Fibroblast of skin of scalp (primary cell): Measurements from ENCODE around the gene LRRC71.

Source experiments
- DNase-seq: peaks from one replicate; pipeline ENCODE4 v3.0.0-alpha.2; 2013

Gene LRRC71

DNA sequence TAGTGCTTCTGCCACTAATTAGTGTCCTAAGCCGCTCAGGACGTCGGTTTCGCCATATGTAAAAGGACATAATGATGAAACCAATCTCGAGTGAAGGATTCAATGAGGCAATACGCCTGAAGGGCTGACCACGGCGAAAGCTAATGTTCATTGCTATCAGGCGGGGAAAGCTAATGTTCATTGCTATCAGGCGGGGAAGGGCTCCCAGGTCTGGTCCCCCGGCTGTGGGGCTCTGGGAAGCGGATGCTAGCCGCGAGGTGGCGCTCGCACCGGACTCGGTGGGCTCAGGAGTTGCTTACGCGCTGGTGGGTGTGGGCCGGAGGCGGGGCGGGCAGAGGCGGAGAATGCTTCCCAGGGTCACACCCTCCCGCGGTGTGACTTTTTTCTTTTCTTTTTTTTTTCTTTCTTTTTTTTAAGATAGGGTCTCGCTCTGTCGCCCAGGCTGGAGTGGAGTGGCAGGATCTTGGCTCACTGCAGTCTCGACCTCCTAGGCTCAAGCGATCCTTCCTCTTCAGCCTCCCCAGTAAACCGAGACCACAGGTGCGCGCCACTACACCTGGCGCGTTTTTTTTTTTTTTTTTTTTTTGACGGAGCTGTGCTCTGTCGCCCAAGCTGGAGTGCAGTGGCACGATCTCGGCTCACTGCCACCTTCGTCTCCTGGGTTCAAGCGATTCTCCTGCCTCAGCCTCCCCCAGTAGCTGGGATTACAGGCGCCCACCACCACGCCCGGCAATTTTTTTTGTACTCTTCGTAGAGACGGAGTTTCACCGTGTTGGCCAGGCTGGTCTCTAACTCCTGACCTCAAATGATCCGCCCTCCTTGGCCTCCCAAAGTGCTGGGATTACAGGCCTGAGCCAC lies 28.0 kb upstream of the LRRC71 start:
- DNase-seq: peak; percentile 89

DNA sequence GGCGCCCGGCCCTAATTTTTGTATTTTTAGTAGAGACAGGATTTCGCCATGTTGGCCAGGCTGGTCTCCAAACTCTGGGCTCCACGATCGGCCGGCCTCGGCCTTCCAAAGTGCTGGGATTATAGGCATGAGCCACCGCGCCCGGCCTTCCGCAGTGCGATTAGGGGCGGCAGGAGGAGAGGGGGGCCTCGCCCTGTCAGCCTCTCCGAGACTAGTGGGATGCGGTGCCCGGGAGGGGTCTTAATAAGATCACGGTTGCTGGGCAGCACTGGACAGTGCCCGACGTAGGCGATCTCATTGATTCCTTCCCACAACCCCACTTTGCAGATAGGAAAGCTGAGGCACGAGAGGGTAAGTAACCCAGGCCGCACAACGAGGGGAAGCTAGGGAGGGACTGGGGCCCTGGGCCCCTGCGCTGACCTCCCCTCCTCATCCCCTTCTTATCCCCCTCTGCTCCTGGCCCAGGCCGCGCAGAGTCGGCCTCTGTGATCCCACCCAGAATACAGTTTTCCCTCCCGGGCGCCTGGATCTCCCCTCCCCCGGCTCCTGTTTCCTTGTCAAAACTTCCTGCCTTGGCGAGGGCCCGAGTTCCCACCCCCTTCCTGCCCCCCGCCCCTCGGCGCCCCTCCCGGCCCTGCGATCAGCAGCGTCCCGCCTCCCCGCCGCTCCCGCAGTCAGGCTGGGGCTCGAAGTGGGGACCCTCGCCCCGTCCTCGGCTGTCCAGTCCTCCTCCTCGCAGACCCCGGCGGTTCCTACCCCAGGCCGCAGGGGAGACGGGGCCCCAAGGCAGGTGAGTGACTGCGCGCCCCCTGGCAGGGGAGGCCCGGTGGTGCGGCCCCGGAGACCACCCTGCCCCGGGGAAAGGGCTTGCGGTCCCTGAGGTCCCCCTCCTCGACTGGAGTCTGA lies 27.1 kb upstream of the LRRC71 start, which contains the start of gene PEAR1:
Gene PEAR1, plus strand, starts transcription at position 671 of the 906 bp plus-strand sequence. CDS start 10,209 bp downstream, outside the sequence.
- peak; percentile 65 for DNase-seq

DNA sequence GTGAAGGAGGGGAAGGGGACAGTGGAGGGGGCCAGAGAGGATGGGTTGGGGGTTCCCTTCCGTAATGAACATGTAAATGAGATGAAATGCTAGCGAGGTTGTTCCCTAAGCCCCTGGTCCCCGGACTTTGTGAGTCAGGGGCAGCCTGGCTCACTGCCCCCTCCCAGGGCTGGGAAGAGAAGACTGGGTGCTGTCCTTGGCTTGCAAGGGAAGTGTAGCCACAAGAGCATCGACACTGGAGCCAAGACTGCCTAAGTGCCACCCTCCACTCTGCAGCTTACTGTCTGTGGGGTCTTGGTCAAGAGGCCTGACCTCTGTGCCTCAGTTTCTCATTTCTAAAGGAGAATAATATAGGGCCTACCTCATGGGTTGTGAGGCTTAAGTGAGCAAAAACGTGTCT lies 26.4 kb upstream of the LRRC71 start:
- DNase-seq: no peak

DNA sequence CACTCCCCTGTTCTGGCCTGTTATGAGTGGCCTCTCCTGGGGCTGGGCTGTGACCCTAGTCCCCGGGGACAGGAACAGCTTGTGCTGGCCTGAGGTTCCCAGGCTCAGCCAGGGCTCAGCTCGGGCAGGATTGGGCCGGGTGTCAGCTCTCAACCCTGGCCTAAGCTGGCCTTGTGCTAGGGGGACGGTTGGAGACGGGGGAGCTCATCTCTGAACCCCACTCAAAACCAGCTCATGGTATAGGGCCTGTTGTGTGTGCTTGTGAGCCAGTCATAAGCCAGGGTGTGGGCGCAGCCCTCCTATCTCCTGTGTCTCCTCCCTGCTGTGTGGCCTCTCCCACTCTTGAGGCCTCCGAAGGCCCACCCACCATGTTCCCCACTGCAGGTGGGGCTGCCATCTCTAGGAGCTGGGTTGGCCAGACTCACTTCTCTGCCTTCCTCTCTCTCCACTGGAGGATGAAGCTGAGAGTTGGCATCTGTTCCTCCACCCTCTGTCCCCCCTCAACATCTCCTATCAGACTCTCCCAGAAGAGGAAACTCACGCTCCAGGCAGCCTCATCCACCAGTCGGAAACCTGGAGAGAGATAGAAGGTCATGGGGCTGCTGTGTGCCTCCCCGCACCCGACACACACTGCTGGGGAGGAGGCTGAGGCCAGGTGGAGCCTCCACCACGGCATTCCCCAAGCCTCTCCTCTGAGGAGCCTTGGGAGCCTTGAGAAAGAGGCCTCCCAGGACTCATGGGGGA lies 25.5 kb upstream of the LRRC71 start:
- DNase-seq: peak; percentile 38

DNA sequence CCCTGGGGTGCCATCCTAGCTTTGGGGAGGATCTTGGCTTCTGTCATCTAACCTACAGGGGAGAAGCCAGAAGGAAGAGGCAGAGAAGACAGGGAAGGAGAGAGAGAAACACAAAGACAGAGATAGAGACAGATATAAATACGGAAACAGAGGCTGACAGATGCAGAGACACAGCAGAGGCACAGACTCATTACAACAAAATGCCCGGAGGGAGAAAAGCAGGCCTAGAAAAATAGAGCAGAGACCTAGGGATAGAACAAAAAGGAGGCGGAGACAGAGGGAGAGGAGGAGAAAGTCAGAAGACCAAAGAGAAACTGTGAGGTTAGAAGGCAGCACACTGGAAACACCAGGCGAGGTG lies 25.0 kb upstream of the LRRC71 start:
- peak; percentile 60 for DNase-seq

DNA sequence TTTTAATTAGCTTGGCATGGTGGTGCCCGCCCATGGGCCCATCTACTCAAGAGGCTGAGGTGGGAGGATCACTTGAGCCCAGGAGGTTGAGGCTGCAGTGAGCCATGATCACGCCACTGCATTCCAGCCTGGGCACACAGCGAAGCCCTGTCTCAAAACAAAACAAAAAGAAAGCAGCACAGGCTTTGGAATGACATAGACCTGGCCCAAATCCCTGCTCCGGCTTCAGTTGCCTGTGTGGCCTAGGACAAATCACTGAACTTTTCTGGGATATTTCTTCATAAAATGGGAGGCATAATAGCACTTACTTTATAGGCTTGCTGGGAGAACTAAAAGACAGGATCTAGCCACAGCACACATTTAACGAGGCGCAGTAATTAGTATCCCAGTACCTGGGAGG lies 24.5 kb upstream of the LRRC71 start:
- no peak for DNase-seq

DNA sequence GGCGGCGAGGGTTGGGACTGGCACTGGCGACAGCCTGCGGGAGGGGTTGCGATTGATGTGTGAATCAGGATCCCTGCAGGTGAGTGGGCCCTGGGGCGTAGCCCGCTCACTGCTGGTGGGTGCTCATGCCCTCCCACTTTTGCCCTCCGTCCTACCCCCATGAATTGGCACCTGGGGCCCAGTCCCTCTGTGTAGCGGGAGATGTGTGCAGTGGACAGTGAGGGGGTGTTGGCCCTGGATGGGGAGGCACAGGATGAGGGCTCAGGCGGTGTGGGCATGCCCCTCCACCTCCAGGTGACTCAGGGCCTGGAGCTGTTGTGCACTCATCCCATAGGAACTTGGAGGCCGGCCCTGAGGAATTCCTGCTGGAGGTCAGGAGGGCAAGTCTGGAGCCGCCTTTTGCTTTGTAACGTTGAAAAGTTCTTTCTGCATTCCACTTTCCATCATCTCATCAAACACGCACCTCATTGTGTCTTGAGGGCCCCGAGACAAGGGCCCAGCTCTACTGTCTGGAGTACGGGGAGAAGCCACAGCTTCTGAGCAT lies 23.9 kb upstream of the LRRC71 start:
- peak; percentile 93 for DNase-seq

DNA sequence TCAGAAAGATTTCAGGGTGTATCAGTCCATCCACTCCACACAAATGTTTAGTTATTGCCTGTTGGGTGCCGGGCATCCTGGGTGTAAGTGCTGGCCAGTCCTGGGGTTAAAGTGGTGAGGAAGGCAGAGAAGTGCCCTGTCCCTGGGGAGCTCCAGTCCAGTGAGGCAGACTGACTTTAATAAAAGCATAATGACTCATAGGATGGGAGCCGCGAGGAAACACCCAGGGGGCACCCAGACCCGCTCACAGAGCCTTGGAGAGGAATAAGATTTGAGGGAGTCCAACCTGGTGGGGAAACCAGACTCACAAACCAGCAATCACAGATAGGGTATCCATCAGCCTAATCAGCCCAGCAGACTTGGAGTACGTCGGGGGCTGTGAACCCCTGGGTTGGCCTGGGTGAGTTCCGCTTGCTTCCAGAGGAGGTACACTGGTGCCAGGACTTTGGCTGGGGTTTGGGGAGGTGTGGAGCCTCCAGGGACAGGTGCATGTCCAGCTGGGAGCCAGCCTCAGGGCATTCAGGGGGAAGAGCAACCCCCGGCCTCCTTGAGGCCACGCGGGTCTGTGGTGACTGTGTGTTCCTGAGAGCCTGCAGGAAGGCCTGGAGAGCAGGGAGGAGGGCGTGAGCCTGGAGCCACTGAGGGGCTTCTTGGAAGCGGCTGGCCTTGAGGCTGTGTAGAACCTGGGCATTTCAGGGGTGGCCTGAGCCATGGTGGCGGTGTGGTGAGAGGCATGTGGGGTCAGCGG lies 23.2 kb upstream of the LRRC71 start:
- peak; percentile 83 for DNase-seq

DNA sequence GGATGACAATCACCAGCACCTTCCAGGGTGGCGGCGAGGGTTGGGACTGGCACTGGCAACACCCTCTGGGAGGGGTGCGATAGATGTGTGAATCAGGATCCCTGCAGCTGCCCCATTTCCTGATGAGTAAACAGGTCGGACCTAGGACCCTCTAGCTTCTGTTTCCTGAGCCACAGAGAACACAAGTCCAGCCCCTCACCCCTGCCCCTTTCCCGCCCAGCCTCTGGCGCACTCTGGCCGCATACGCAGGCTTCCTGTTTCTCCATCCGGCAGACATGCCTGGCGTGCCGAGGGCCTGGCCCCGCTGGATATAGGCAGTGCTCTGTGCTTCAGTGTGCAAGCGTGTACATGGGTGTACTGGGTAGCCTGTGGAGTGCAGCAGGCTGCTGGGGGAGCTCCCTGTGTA lies 22.3 kb upstream of the LRRC71 start:
- DNase-seq: peak; percentile 60

DNA sequence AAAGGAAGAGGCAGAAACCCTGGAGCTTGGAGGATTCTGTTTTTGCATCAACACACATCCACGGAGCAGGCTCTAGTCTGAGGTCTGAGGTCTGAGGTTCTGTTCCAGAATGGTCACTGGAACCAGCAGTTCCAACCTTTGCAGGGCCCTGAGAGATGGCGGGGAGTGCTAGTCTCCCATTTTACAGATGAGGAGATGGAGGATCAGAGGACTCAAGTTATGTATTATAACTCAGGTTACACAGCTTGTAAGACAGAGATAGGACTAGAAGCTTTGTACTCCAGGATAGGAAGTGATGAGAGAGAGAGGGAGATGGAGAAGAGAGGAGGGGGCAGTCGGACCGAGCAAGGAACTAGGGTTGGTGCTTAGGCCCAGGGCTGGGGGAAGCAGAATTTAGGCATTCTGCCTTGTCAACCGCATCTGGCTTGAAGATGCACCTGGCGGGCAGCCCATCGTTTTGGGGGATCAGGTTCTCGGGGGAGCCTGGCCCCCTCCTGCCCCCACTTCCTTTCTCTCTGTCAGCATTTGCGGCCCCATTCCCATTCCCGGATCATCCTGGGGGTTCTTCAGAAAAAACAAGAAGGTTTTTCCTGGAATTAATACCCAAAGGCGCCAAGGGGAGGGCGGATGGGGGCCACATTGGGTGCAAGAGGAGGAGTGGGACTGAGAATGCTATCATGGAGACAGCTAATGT lies 21.3 kb upstream of the LRRC71 start:
- DNase-seq: no peak

DNA sequence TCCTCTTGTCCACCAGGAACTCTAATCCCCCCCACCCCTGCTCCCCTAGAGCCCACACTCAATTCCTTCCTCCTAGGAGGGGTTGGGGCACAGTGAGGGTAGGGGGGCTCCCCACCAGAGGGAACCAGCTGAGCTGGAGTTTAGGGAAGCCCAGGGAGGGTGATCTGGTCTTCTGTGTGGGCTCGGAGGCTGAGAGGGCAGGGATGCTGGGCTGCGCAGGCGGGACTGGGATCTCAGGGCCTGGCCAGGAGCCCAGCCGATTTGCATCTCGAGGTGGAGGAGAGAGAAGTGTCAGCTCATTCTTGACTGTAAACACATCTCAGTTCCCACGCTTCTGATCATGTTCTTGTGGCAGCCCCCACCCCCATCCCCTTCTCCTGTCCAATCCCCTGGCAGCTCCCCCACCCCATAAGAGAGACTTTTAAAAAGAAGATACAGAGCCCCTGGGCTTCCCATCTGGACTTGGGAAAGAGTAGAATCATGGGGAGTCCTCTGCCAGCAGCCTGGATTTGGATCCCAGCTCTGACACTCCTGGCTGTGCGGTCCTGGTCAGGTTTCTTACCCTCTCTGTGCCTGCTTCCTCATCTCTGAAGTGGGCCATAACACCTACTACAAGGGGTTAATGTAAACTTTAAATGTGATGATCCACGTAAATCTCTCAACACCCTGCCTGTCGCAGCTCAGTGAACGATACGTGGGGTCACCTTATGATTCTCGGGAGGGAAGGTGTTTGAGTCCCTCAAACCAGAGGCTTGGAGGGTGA lies 20.3 kb upstream of the LRRC71 start:
- DNase-seq: peak; percentile 69

DNA sequence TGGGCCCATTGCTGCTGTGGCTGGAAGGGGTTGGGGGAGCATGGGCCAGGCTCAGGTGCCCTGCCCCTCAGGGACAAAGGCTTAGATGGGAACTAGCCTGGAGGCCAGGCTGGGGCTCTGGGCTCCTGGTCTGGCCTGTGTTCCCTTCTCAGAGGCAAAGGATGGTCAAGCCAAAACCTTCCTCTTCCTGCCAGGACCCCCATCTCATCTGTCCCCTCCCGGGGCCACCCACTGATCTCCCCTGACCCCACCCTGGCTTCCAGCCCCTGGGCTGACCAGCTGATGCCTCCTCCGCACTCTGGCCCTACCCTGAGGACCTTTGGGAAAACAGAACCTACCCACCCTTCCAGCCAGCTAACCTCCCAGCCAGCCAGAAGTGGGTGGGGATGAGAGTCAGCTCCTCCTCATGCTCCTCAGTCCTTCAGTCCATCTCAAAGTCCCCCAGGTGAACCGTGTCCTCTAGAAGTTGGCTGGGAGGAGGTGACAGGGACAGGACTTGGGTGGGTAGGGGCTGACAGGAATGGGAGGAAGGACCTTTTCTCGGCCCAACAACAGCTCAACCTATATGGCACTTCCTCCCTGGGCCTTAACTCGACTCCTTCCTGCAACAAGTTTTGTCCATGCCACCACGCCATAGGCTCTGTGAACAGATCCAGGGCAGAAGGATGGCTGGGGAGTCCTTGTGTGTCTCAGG lies 19.4 kb upstream of the LRRC71 start:
- no peak for DNase-seq

DNA sequence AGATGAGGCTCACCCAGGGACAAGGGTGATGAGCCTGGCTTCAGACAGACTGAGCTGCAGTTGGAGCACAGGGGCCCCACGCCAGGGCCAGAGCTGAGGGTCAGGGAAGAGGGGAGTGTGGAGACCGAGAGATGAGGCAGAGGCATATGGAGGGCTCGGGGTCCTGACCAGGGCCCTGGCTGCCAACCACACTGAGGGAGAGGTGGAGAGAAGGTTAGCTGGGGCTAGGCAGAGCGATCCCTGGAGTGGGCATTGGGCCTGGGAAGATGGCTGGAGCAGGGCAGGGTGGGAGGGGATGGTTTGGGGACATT lies 18.9 kb upstream of the LRRC71 start:
- DNase-seq: no peak

DNA sequence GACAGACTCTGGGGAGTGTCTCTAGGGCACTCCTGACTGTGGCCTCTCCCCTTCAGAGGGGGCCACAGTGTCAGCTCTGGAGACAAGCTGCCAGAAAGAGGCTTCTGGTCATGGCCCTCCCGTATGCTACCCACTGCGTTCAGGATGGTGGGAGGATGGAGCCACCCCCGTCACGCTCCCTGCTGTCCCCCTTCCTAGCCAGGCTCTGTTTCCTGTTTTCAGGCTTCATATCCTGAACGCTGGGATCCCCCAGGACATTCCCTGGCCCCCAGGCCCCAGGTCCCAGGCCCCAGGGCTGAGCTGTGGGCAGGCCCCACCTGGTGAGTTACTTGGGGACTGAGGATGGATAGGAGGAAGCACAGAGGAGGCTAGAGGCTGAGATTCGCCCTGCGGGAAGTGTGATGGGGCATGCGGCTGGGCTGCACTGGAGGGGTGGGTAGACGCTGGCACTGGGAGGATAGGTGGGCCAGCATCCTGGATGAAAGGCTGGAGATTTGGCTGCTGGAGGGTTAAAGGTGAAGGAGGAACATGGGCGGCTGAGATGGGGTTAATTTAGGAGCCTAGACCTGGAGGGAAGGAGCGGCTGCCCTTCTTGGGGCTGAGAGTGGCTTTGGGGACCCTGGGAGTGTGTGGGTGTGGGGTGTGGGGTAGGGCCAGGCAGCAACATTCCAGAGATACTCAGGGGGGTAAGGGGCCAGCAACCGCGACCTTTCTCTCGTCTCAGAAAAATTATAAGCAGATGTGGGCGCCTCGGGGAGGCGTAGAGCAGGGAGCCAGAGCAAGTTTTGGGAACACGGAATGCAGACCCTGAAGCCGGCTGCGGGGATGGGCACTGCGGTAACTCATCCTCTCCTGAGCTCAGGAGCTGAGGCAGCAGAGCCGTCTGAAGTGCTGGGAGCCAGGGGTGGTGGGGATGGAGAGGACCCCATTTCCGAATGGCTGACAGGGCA lies 18.2 kb upstream of the LRRC71 start:
- peak; percentile 76 for DNase-seq

DNA sequence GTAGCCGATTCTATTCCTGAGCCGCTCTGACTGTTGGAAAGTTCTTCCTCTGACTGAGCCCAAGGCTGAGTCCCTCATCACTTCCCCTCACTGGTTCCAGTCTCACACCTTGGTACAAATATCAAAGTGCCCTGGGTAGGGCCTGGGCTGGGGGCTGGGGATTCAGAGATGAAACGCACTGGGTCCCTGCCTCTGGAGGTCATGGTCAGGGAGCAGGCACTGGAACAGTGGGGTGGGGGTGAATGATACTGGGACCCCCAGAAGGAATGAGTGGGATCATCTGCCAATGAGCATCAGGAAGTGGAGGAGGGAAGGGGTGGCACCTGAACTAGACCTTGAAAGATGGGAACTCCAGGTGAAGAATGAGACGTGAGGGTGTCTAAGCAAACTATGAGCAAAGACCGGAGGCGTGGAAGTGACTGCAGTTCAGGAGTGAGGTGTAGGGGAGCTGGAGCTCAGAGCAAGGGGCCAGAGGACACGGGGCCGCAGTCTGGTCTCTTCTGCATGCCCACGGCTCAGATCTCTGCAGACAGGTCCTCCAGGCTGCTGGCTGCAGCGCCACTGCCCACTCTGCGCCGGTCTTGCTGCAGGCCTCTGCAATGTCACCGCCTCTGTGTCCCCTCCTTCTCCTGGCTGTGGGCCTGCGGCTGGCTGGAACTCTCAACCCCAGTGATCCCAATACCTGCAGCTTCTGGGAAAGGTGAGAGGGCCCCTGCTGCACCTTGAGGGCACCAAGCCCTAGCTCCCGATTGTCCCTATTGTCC lies 16.9 kb upstream of the LRRC71 start:
- no peak for DNase-seq

DNA sequence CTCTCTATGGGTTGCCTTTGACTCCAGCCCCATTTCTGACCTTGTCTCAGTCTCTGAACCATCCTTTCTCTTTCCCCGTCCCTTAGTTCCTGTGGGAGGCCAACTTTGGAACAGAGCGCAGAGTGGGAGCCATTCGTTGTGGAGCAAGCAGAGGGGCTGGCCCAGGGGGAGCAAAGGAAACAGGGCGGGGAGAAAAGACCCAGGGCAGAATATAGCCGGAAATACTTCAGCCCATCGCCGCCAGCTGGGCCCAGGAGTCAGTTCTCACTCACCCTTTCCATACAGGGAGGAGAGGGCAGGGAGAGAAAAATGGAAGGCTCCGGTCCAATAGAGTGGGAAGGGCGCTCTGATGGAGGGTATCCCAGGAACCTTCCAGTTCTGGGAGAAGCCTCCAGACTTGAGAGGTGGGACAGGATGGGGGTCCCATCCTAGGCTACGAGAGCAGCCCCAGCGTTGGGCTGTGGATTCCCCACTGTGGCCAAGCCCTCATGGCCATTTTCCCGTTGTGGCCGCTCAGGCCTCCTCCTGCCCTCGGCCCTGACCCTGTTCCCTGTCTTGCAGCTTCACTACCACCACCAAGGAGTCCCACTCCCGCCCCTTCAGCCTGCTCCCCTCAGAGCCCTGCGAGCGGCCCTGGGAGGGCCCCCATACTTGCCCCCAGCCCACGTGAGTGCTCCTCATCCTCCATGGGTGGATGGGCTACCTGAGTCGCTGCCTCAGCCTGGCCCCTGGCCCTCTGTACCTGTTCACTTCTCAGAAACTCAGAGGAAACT lies 16.1 kb upstream of the LRRC71 start:
- no peak for DNase-seq

DNA sequence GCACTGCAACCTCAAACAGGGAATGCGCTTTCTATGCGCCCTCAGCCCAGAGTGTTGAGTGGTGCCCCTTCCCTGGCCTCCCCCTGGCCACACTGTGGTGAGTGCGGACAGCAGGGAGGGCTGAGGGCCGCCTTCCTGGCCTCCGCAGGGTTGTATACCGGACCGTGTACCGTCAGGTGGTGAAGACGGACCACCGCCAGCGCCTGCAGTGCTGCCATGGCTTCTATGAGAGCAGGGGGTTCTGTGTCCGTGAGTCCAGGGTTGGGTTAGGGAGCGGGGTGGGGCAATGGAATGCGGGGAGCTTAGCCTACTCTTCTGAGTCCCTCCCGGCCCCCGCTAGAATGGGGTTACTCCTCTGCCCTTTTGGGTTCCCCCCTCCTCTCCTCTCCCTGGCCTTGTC lies 15.3 kb upstream of the LRRC71 start:
- DNase-seq: no peak
